ENCODE results near the gene TUBB3. TPM values are rescaled to one million over a fixed set of nuclear protein-coding genes. Genes with fewer than 3 reads are reported as not detected.

Gene TUBB3
- total RNA-seq, 1 experiment from 2014 or later: 173 TPM

DNA sequence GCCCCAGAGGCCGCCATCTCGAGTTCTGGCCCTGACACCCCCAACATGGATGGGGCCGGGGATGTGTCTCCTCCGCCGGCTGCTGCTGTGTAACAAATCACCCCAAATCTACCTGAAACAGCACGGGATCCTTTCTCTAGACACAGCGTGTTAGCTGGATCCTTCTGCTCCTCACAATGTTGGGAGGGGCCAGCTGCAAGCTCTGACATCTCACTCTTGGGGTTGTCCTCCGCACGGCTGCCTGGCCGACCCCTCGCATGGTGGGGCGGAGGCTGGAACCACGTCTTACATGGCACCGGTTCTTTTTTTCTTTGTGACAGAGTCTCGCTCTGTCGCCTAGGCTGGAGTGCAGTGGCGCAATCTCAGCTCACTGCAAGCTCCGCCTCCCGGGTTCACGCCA, 13.8 kb downstream of the TUBB3 start:
- intact Hi-C loops (cut with micrococcal nuclease): no loop called here
- TF ChIP-seq RAD21 (IDR thresholded peaks at IDR 0.05; ENCODE audit: low read depth): no peak
- no peak for TF ChIP-seq ZNF274 (IDR thresholded peaks at IDR 0.05; ENCODE audit: low read depth, low read length)
- TF ChIP-seq, protein P1, sequence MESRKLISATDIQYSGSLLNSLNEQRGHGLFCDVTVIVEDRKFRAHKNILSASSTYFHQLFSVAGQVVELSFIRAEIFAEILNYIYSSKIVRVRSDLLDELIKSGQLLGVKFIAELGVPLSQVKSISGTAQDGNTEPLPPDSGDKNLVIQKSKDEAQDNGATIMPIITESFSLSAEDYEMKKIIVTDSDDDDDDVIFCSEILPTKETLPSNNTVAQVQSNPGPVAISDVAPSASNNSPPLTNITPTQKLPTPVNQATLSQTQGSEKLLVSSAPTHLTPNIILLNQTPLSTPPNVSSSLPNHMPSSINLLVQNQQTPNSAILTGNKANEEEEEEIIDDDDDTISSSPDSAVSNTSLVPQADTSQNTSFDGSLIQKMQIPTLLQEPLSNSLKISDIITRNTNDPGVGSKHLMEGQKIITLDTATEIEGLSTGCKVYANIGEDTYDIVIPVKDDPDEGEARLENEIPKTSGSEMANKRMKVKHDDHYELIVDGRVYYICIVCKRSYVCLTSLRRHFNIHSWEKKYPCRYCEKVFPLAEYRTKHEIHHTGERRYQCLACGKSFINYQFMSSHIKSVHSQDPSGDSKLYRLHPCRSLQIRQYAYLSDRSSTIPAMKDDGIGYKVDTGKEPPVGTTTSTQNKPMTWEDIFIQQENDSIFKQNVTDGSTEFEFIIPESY (IDR thresholded peaks at IDR 0.05; ENCODE audit: extremely low read depth, insufficient replicate concordance, low read length): no peak
- no peak for TF ChIP-seq JUND (IDR thresholded peaks at IDR 0.05)
- TF ChIP-seq SIN3A (IDR thresholded peaks at IDR 0.05; ENCODE audit: low read depth): no peak
- TF ChIP-seq, protein P2, sequence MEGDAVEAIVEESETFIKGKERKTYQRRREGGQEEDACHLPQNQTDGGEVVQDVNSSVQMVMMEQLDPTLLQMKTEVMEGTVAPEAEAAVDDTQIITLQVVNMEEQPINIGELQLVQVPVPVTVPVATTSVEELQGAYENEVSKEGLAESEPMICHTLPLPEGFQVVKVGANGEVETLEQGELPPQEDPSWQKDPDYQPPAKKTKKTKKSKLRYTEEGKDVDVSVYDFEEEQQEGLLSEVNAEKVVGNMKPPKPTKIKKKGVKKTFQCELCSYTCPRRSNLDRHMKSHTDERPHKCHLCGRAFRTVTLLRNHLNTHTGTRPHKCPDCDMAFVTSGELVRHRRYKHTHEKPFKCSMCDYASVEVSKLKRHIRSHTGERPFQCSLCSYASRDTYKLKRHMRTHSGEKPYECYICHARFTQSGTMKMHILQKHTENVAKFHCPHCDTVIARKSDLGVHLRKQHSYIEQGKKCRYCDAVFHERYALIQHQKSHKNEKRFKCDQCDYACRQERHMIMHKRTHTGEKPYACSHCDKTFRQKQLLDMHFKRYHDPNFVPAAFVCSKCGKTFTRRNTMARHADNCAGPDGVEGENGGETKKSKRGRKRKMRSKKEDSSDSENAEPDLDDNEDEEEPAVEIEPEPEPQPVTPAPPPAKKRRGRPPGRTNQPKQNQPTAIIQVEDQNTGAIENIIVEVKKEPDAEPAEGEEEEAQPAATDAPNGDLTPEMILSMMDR (IDR thresholded peaks at IDR 0.05 in 2 of 3, conservative IDR thresholded peaks at IDR 0.05 in 1 of 3; ENCODE audit: borderline replicate concordance in 1 of 3, insufficient read depth in 1 of 3, low read depth in 2 of 3, low read length in 2 of 3): no peak
- TF ChIP-seq TCF7L2 (IDR thresholded peaks at IDR 0.05; ENCODE audit: borderline replicate concordance, extremely low read depth, insufficient read depth, insufficient read length): no peak
- TF ChIP-seq, protein P3, sequence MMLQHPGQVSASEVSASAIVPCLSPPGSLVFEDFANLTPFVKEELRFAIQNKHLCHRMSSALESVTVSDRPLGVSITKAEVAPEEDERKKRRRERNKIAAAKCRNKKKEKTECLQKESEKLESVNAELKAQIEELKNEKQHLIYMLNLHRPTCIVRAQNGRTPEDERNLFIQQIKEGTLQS (IDR thresholded peaks at IDR 0.05): no peak
- TF ChIP-seq CBX3 (IDR thresholded peaks at IDR 0.05; ENCODE audit: low read depth): no peak
- TF ChIP-seq YY1 (IDR thresholded peaks at IDR 0.05; ENCODE audit: extremely low read depth, insufficient replicate concordance, low read depth, low read length): no peak
- TF ChIP-seq, protein P4, sequence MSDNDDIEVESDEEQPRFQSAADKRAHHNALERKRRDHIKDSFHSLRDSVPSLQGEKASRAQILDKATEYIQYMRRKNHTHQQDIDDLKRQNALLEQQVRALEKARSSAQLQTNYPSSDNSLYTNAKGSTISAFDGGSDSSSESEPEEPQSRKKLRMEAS (IDR thresholded peaks at IDR 0.05): no peak
- TF ChIP-seq FOSL1 (IDR thresholded peaks at IDR 0.05; ENCODE audit: low read depth): no peak
- H3K9me2 ChIP-seq (ENCODE audit: insufficient read depth): no peaks in the 10 kb centered on the region
- no peak overlapping the region for H3K9ac ChIP-seq (ENCODE audit: low read length)
- peaks cover 0 to 7% of the 10 kb centered on the region in 2 experiments; a peak in 1 of 4 replicates for H3K4me1 ChIP-seq (ENCODE audit: control insufficient read depth in 1 of 2, insufficient read depth in 2 of 2, low read length in 2 of 2)
- CTCF ChIA-PET: no interaction called here
- no peak for ATAC-seq
- no peak overlapping the region for H3K4me2 ChIP-seq (ENCODE audit: low read length)
- peaks cover 30 to 35% of the 10 kb centered on the region in 2 experiments for H3K36me3 ChIP-seq (ENCODE audit: control insufficient read depth in 1 of 2, insufficient read depth in 2 of 2, low read length in 2 of 2)
- no peak overlapping the region for H3K4me3 ChIP-seq (replicated peaks in 1 of 2; ENCODE audit: low read depth in 1 of 2, low read length in 2 of 2)
- peaks cover 0 to 5% of the 10 kb centered on the region in 2 experiments; a peak in 1 of 4 replicates for H3K9me3 ChIP-seq (ENCODE audit: control insufficient read depth in 1 of 2, insufficient read depth in 1 of 2, low read depth in 1 of 2, low read length in 2 of 2)
- H3K27ac ChIP-seq (ENCODE audit: low read depth, low read length): no peak overlapping the region
- DNase-seq (ENCODE audit: low read depth, low spot score): no peak
- H3K27me3 ChIP-seq (ENCODE audit: insufficient read depth, low read length): no peaks in the 10 kb centered on the region
- RAD21 ChIA-PET (ENCODE audit: low non-redundant PET in 1 of 2, low total read pairs in 2 of 2, uncharacterized antibody in 2 of 2, unreplicated experiment in 2 of 2): no interaction called here
- POLR2A ChIA-PET: interaction anchor here (4.4 kb wide), 1 partner anchor 14 kb away, joined by 20 read pairs; the partner anchor contains the start of gene TUBB3
- H4K20me1 ChIP-seq (ENCODE audit: insufficient read depth): no peaks in the 10 kb centered on the region
- H3K79me2 ChIP-seq (ENCODE audit: insufficient read depth, low read length): peaks cover 7% of the 10 kb centered on the region; the same call in 1 of the 2 replicates
- no peak overlapping the region for H2AFZ ChIP-seq (ENCODE audit: low read depth, low read length, poor library complexity, severe bottlenecking)
- no TSS peak for BruUV-seq (replicated peaks)

Data from HCT116 (cell line).